Caki2 (cell line): ENCODE measurements around the gene MED9. TPM values are rescaled to one million over a fixed set of nuclear protein-coding genes. Genes with fewer than 3 reads are reported as not detected.

Source experiments
- DNase-seq: peaks from one replicate; pipeline ENCODE4 v3.0.0-alpha.2; 2015; ENCODE audit warnings: low read depth
- in situ Hi-C: cut with HindIII; loops from 2 replicates; pipeline ENCODE4 v1.10.0; 2016; ENCODE audit warnings: low sequenced_read_pairs, low pct_unique_long_range_greater_than_20kb, mixed read lengths
- total RNA-seq: library from RNA; depleted of rRNA; stranded (reverse); fragments of >200 nt; shearing (Covaris generic); gene quantifications from 2 replicates; pipeline ENCODE4 v1.2.3, GENCODE V29; 2014; ENCODE audit warnings: low replicate concordance

Gene MED9
- total RNA-seq, 1 experiment from 2014 or later: 19.6 TPM

- in situ Hi-C loops: no loop called here
- DNase-seq: no peak
Observed at GRCh38 chr17:17508646-17509591, 32.1 kb downstream of the MED9 start.

- in situ Hi-C loops: no loop called here
- DNase-seq: no peak
Observed at GRCh38 chr17:17509601-17510425, 33.0 kb downstream of the MED9 start.

- DNase-seq: no peak
- in situ Hi-C loops: no loop called here
Observed at GRCh38 chr17:17510456-17511292, 33.9 kb downstream of the MED9 start.

- in situ Hi-C loops: no loop called here
- no peak for DNase-seq
Observed at GRCh38 chr17:17511293-17511741, 34.5 kb downstream of the MED9 start.

- peak; percentile 66 for DNase-seq
- in situ Hi-C loops: no loop called here
Observed at GRCh38 chr17:17511881-17512858, 35.4 kb downstream of the MED9 start.

- no peak for DNase-seq
- in situ Hi-C loops: no loop called here
Observed at GRCh38 chr17:17512866-17513265, 36.1 kb downstream of the MED9 start.

GRCh38 chr17:17513626-17514025 lies 36.8 kb downstream of the MED9 start:
- no peak for DNase-seq
- in situ Hi-C loops: no loop called here

- no peak for DNase-seq
- in situ Hi-C loops: no loop called here
Observed at GRCh38 chr17:17514361-17514992, 37.7 kb downstream of the MED9 start.

GRCh38 chr17:17514993-17515933 lies 38.5 kb downstream of the MED9 start:
- in situ Hi-C loops: no loop called here
- no peak for DNase-seq

GRCh38 chr17:17515934-17516930 lies 39.4 kb downstream of the MED9 start:
- in situ Hi-C loops: no loop called here
- no peak for DNase-seq

GRCh38 chr17:17516941-17517720 lies 40.3 kb downstream of the MED9 start:
- in situ Hi-C loops: no loop called here
- DNase-seq: no peak

GRCh38 chr17:17518014-17518413 lies 41.2 kb downstream of the MED9 start:
- in situ Hi-C loops: no loop called here
- DNase-seq: no peak

GRCh38 chr17:17518951-17519350 lies 42.2 kb downstream of the MED9 start:
- no peak for DNase-seq
- in situ Hi-C loops: no loop called here

GRCh38 chr17:17519886-17520285 lies 43.1 kb downstream of the MED9 start:
- in situ Hi-C loops: no loop called here

More at GRCh38 chr17:17519886-17520285, 43.1 kb downstream of the MED9 start:
- no peak for DNase-seq
